ENCODE measurements around the gene TRIM47. TPM values are rescaled to one million over a fixed set of nuclear protein-coding genes. Genes with fewer than 3 reads are reported as not detected.
A peak's percentile ranks its signal among the peaks of the same experiment; 100 is the strongest.

Gene TRIM47
- total and polyA plus RNA-seq, 2 of the 13 experiments (the other 11 are each of a cell fraction or from before 2014, with no cell fraction given), result 33.5 to 82.0 TPM

DNA sequence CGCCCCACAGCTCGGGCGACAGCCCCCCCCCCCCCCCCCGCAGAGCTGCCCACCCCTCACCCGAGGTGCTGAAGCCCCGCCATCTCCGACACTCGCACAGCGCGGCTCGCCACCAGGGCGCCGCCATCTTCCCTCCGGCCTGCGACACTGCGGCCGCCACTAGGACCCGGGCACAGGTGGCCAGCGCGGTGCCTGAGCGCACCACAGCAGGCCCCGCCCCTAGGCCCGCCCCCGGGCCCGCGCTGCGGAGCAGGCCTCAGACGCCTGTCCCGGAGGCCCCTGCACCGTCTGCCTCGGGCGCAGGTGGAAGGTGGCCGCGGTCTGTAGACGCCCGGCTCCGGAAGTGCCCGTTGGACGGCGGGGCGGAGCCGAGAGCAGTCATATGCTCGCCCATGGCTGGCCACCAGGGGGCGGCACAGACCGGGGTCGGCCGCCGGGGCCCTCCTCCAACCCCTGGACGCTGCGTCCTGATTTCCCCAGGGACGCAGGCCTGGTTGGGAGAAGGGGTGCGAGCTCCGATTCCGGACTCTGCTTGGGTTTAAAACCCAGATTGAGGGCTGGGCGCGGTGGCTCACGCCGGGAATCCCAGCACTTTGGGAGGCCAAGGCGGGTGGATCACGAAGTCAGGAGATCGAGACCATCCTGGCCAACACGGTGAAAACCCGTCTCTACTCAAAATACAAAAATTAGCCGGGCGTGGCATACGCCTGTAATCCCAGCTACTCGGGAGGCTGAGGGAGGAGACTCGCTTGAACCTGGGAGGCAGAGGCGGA is 26.6 kb upstream of the TRIM47 start, which contains the start of gene MRPL38 (continued):
- TF ChIP-seq FOXO4 (CRISPR knock-in tag; conservative IDR thresholded peaks at IDR 0.05) (0 out of 2 replicates have a peak, but pooled peaks have one; percentile 62), ZNF256 (CRISPR knock-in tag; conservative IDR thresholded peaks at IDR 0.05) (peak; percentile 80; the same call in 1 of the 2 replicates), ZNF10 (CRISPR knock-in tag; IDR thresholded peaks at IDR 0.05; ENCODE audit: borderline replicate concordance, low read depth) (no peak), SMAD1 (CRISPR knock-in tag; IDR thresholded peaks at IDR 0.05; ENCODE audit: borderline replicate concordance, low read depth) (peak; percentile 99; the same call in 1 of the 2 replicates), ZNF790 (CRISPR knock-in tag; IDR thresholded peaks at IDR 0.05; ENCODE audit: borderline replicate concordance) (no peak; the same call in 1 of the 2 replicates), SP140L (CRISPR knock-in tag; IDR thresholded peaks at IDR 0.05; ENCODE audit: borderline replicate concordance) (0 out of 2 replicates have a peak, but pooled peaks have one; percentile 68), RERE (CRISPR knock-in tag; IDR thresholded peaks at IDR 0.05; ENCODE audit: low read depth) (peak; percentile 77), ZFP36L1 (CRISPR knock-in tag; IDR thresholded peaks at IDR 0.05) (peak; percentile 94; the same call in 1 of the 2 replicates), ZNF597 (CRISPR knock-in tag; IDR thresholded peaks at IDR 0.05) (no peak), TEF (CRISPR knock-in tag; IDR thresholded peaks at IDR 0.05) (0 out of 2 replicates have a peak, but pooled peaks have one; percentile 23), JUND (CRISPR knock-in tag; IDR thresholded peaks at IDR 0.05) (no peak; the same call in 1 of the 2 replicates), CENPT (CRISPR knock-in tag; IDR thresholded peaks at IDR 0.05; ENCODE audit: low read depth) (no peak), KLF16 (CRISPR knock-in tag; IDR thresholded peaks at IDR 0.05) (peak in 1 of 2 experiments; percentile 100; a peak in 2 of 4 replicates), ZFP82 (CRISPR knock-in tag; IDR thresholded peaks at IDR 0.05; ENCODE audit: borderline replicate concordance) (0 out of 2 replicates have a peak, but pooled peaks have one; percentile 44)
- TF ChIP-seq, protein P1, sequence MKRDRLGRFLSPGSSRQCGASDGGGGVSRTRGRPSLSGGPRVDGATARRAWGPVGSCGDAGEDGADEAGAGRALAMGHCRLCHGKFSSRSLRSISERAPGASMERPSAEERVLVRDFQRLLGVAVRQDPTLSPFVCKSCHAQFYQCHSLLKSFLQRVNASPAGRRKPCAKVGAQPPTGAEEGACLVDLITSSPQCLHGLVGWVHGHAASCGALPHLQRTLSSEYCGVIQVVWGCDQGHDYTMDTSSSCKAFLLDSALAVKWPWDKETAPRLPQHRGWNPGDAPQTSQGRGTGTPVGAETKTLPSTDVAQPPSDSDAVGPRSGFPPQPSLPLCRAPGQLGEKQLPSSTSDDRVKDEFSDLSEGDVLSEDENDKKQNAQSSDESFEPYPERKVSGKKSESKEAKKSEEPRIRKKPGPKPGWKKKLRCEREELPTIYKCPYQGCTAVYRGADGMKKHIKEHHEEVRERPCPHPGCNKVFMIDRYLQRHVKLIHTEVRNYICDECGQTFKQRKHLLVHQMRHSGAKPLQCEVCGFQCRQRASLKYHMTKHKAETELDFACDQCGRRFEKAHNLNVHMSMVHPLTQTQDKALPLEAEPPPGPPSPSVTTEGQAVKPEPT (CRISPR knock-in tag; IDR thresholded peaks at IDR 0.05; ENCODE audit: low read depth), result 0 out of 2 replicates have a peak, but pooled peaks have one; percentile 28
- TF ChIP-seq, protein P2, sequence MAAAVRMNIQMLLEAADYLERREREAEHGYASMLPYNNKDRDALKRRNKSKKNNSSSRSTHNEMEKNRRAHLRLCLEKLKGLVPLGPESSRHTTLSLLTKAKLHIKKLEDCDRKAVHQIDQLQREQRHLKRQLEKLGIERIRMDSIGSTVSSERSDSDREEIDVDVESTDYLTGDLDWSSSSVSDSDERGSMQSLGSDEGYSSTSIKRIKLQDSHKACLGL (CRISPR knock-in tag; IDR thresholded peaks at IDR 0.05), result peak; percentile 96

All from HepG2 (cell line).